HepG2 (cell line): ENCODE data around the gene LZTR1. TPM values are rescaled to one million over a fixed set of nuclear protein-coding genes. Genes with fewer than 3 reads are reported as not detected.

Source experiments
- CC2D1A ChIP-seq: sonication (generic); formaldehyde crosslinking; IDR thresholded peaks from 2 replicates; pipeline ENCODE4 v1.8.1; 2023; ENCODE audit warnings: mild to moderate bottlenecking, missing genetic modification reagents
- HDAC2 ChIP-seq: sonication (generic); formaldehyde crosslinking; IDR thresholded peaks from 2 replicates; pipeline ENCODE4 v1.4.0; 2020; ENCODE audit warnings: missing genetic modification reagents
- HOXA5 ChIP-seq: sonication (generic); formaldehyde crosslinking; IDR thresholded peaks from 2 replicates; pipeline ENCODE4 v1.4.0; 2020; ENCODE audit warnings: missing genetic modification reagents
- KMT2A ChIP-seq: sonication (generic); formaldehyde crosslinking; IDR thresholded peaks from 2 replicates; pipeline ENCODE4 v1.4.0; 2020; ENCODE audit warnings: missing genetic modification reagents
- NR3C1 ChIP-seq: sonication (generic); formaldehyde crosslinking; IDR thresholded peaks from 2 replicates; pipeline ENCODE4 v1.4.0; 2020; ENCODE audit warnings: missing genetic modification reagents
- PPARG ChIP-seq: conservative IDR thresholded peaks from 2 replicates; pipeline ENCODE4 v1.6.1; 2016; ENCODE audit warnings: missing biosample characterization, missing genetic modification reagents
- SAFB2 ChIP-seq: sonication (generic); formaldehyde crosslinking; IDR thresholded peaks from 2 replicates; pipeline ENCODE4 v1.5.1; 2020; ENCODE audit warnings: missing genetic modification reagents, low read depth, mild to moderate bottlenecking, borderline replicate concordance
- TCF12 ChIP-seq, 2 experiments: fragments of 450-650 bp in 1 of 2; sonication (generic) in 1 of 2; formaldehyde crosslinking in 1 of 2; IDR thresholded peaks; 2 replicates each; pipeline versions ENCODE4 v1.6.1 to v1.8.0; 2017 to 2022; ENCODE audit warnings: antibody characterized with exemption in 1 of 2, mild to moderate bottlenecking in 1 of 2, missing genetic modification reagents in 1 of 2, moderate library complexity in 1 of 2
- TEAD3 ChIP-seq: optimal IDR thresholded peaks from 2 replicates; pipeline ENCODE3; 2016; ENCODE audit warnings: borderline replicate concordance
- YY1 ChIP-seq: IDR thresholded peaks from 2 replicates; pipeline ENCODE4 v1.6.1; 2011; ENCODE audit warnings: low read length, low read depth, moderate library complexity, mild to moderate bottlenecking; ENCODE audit not compliant: insufficient read depth, insufficient replicate concordance
- ZC3H4 ChIP-seq: sonication (generic); formaldehyde crosslinking; IDR thresholded peaks from 2 replicates; pipeline ENCODE4 v1.4.0; 2020; ENCODE audit warnings: missing genetic modification reagents, borderline replicate concordance
- ZFP36 ChIP-seq: fragments of 150-350 bp; IDR thresholded peaks from 2 replicates; pipeline ENCODE4 v1.6.1; 2018; ENCODE audit warnings: borderline replicate concordance, low read length, low read depth; ENCODE audit not compliant: partially characterized antibody
- ZNF12 ChIP-seq: sonication (generic); formaldehyde crosslinking; IDR thresholded peaks from 2 replicates; pipeline ENCODE4 v1.5.0; 2020; ENCODE audit warnings: missing genetic modification reagents
- ZNF333 ChIP-seq: sonication (generic); formaldehyde crosslinking; IDR thresholded peaks from 2 replicates; pipeline ENCODE4 v1.4.0; 2020; ENCODE audit warnings: mild to moderate bottlenecking, missing genetic modification reagents, borderline replicate concordance
- ZNF431 ChIP-seq: sonication (generic); formaldehyde crosslinking; IDR thresholded peaks from 2 replicates; pipeline ENCODE4 v1.9.0; 2022; ENCODE audit warnings: missing genetic modification reagents, low read depth, mild to moderate bottlenecking, borderline replicate concordance
- ZNF605 ChIP-seq: sonication (generic); formaldehyde crosslinking; IDR thresholded peaks from 2 replicates; pipeline ENCODE4 v1.8.0; 2022; ENCODE audit warnings: mild to moderate bottlenecking, missing genetic modification reagents
- polyA plus RNA-seq, 8 experiments: library from polyadenylated mRNA; depleted of rRNA in 3 of 8; stranded (reverse) in 7 of 8; unstranded in 1 of 8; fragments of >200 nt; fragmentation: Illumina TruSeq in 4 of 8; extraction: Trizol in 4 of 8; gene quantifications; 2 replicates each; pipeline versions ENCODE4 v1.2.1 to v1.2.3, GENCODE V29; 2011 to 2016; ENCODE audit warnings: low read depth in 4 of 8, missing spikeins in 1 of 8, mixed read lengths in 1 of 8; ENCODE audit not compliant: insufficient read depth in 1 of 8
- total RNA-seq, 5 experiments: library from RNA; depleted of rRNA; stranded (reverse); fragments of >200 nt; fragmentation: Illumina TruSeq; extraction: Trizol; gene quantifications; 2 replicates each; pipeline ENCODE4 v1.2.3, GENCODE V29; 2016; ENCODE audit warnings: low read depth in 1 of 5
- TF ChIP-seq, protein P1 (sequence below): sonication (generic); formaldehyde crosslinking; IDR thresholded peaks from 2 replicates; pipeline ENCODE4 v1.5.1; 2020; ENCODE audit warnings: mild to moderate bottlenecking, missing genetic modification reagents, moderate library complexity
- TF ChIP-seq, protein P2 (sequence below): IDR thresholded peaks from 2 replicates; pipeline ENCODE4 v1.6.1; 2016; ENCODE audit warnings: missing genetic modification reagents, missing compliant biosample characterization
- TF ChIP-seq, protein P3 (sequence below): sonication (generic); formaldehyde crosslinking; IDR thresholded peaks from 2 replicates; pipeline ENCODE4 v1.4.0; 2020; ENCODE audit warnings: missing genetic modification reagents
- TF ChIP-seq, protein P4 (sequence below): sonication (generic); formaldehyde crosslinking; IDR thresholded peaks from 2 replicates; pipeline ENCODE4 v1.5.0; 2020; ENCODE audit warnings: mild to moderate bottlenecking, missing genetic modification reagents, moderate library complexity

Gene LZTR1
- total and polyA plus RNA-seq, 2 of the 13 experiments (the other 11 are each of a cell fraction or from before 2014, with no cell fraction given): 21.8 to 22.4 TPM

DNA sequence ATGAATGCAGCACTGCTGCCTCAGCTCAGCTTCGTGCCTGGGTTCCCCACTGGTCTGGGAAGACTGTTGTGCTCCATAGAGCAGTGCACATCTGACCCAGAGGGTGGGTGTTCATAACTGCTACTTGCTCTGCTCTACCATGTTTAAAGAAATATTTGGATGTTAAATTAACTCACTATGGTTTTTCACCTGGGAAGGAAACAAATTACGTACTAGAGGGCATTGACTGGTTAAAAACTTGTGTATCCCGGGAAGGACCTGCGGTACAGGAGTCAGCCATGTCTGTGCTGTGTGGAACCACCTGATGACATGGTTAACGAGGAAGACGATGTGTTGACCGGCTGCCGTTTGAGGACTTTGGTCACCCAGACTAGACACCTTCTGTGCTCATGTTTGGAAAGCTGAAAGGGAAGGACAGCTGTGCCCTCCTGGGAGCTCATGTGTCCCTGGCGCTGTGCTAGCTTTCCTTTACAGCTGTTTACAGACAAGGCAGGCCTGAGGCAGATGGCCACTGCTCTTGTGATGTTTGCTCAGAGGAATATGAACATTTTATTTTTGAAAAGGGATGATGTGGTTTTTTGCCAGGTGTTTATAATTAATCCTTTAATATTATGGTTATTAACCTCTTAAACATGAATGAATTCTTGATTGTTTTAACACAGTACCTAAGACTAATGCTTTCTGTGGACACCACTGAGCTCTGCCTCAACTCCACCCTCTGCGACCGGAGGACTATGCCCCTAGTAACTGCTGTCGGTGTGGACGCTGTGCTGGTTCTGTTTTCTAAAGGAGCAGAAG lies 29.4 kb upstream of the LZTR1 start (continued):
- TF ChIP-seq, protein P1, sequence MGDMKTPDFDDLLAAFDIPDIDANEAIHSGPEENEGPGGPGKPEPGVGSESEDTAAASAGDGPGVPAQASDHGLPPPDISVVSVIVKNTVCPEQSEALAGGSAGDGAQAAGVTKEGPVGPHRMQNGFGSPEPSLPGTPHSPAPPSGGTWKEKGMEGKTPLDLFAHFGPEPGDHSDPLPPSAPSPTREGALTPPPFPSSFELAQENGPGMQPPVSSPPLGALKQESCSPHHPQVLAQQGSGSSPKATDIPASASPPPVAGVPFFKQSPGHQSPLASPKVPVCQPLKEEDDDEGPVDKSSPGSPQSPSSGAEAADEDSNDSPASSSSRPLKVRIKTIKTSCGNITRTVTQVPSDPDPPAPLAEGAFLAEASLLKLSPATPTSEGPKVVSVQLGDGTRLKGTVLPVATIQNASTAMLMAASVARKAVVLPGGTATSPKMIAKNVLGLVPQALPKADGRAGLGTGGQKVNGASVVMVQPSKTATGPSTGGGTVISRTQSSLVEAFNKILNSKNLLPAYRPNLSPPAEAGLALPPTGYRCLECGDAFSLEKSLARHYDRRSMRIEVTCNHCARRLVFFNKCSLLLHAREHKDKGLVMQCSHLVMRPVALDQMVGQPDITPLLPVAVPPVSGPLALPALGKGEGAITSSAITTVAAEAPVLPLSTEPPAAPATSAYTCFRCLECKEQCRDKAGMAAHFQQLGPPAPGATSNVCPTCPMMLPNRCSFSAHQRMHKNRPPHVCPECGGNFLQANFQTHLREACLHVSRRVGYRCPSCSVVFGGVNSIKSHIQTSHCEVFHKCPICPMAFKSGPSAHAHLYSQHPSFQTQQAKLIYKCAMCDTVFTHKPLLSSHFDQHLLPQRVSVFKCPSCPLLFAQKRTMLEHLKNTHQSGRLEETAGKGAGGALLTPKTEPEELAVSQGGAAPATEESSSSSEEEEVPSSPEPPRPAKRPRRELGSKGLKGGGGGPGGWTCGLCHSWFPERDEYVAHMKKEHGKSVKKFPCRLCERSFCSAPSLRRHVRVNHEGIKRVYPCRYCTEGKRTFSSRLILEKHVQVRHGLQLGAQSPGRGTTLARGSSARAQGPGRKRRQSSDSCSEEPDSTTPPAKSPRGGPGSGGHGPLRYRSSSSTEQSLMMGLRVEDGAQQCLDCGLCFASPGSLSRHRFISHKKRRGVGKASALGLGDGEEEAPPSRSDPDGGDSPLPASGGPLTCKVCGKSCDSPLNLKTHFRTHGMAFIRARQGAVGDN (CRISPR knock-in tag): peak; percentile 42; the same call in 1 of the 2 replicates
- TF ChIP-seq ZFP36: no peak
- TF ChIP-seq TEAD3: peak; percentile 52
- TF ChIP-seq, protein P2, sequence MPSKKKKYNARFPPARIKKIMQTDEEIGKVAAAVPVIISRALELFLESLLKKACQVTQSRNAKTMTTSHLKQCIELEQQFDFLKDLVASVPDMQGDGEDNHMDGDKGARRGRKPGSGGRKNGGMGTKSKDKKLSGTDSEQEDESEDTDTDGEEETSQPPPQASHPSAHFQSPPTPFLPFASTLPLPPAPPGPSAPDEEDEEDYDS: peak; percentile 17; the same call in 1 of the 2 replicates
- no peak for TF ChIP-seq TCF12 (IDR thresholded peaks at IDR 0.05)
- TF ChIP-seq TCF12 (CRISPR knock-in tag; IDR thresholded peaks at IDR 0.05): 0 out of 2 replicates have a peak, but pooled peaks have one; percentile 37
- TF ChIP-seq PPARG: 0 out of 2 replicates have a peak, but pooled peaks have one; percentile 18
- TF ChIP-seq KMT2A (CRISPR knock-in tag): no peak
- TF ChIP-seq HDAC2 (CRISPR knock-in tag): peak; percentile 46; the same call in 1 of the 2 replicates
- TF ChIP-seq ZNF605 (CRISPR knock-in tag): peak; percentile 53; the same call in 1 of the 2 replicates
- TF ChIP-seq YY1: peak; percentile 42
- TF ChIP-seq, protein P3, sequence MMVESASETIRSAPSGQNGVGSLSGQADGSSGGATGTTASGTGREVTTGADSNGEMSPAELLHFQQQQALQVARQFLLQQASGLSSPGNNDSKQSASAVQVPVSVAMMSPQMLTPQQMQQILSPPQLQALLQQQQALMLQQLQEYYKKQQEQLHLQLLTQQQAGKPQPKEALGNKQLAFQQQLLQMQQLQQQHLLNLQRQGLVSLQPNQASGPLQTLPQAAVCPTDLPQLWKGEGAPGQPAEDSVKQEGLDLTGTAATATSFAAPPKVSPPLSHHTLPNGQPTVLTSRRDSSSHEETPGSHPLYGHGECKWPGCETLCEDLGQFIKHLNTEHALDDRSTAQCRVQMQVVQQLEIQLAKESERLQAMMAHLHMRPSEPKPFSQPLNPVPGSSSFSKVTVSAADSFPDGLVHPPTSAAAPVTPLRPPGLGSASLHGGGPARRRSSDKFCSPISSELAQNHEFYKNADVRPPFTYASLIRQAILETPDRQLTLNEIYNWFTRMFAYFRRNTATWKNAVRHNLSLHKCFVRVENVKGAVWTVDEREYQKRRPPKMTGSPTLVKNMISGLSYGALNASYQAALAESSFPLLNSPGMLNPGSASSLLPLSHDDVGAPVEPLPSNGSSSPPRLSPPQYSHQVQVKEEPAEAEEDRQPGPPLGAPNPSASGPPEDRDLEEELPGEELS (CRISPR knock-in tag): peak; percentile 50; the same call in 1 of the 2 replicates
- no peak for TF ChIP-seq HOXA5
- TF ChIP-seq ZNF431 (CRISPR knock-in tag): no peak
- no peak for TF ChIP-seq ZNF12 (CRISPR knock-in tag)
- TF ChIP-seq NR3C1: no peak
- TF ChIP-seq ZC3H4 (CRISPR knock-in tag): no peak
- TF ChIP-seq ZNF333 (CRISPR knock-in tag): no peak
- TF ChIP-seq, protein P4, sequence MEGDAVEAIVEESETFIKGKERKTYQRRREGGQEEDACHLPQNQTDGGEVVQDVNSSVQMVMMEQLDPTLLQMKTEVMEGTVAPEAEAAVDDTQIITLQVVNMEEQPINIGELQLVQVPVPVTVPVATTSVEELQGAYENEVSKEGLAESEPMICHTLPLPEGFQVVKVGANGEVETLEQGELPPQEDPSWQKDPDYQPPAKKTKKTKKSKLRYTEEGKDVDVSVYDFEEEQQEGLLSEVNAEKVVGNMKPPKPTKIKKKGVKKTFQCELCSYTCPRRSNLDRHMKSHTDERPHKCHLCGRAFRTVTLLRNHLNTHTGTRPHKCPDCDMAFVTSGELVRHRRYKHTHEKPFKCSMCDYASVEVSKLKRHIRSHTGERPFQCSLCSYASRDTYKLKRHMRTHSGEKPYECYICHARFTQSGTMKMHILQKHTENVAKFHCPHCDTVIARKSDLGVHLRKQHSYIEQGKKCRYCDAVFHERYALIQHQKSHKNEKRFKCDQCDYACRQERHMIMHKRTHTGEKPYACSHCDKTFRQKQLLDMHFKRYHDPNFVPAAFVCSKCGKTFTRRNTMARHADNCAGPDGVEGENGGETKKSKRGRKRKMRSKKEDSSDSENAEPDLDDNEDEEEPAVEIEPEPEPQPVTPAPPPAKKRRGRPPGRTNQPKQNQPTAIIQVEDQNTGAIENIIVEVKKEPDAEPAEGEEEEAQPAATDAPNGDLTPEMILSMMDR: peak; percentile 21; the same call in 1 of the 2 replicates
- TF ChIP-seq CC2D1A (CRISPR knock-in tag): no peak
- no peak for TF ChIP-seq SAFB2 (CRISPR knock-in tag)
